HFFc6 (cell line): ENCODE results near the gene THAP7. TPM values are rescaled to one million over a fixed set of nuclear protein-coding genes. Genes with fewer than 3 reads are reported as not detected.

Experiments used
- DNase-seq: peaks from one replicate; pipeline ENCODE4 v3.0.0-alpha.2; 2018
- H3K27ac Mint-ChIP-seq: 2 replicates; pipeline ENCODE4 v1.8.0; 2020; ENCODE audit warnings: mild to moderate bottlenecking, mixed read lengths
- H3K27me3 Mint-ChIP-seq: 2 replicates; pipeline ENCODE4 v1.8.0; 2021; ENCODE audit warnings: mild to moderate bottlenecking, moderate library complexity, mixed read lengths; ENCODE audit not compliant: insufficient read depth
- H3K36me3 Mint-ChIP-seq: 2 replicates; pipeline ENCODE4 v1.8.0; 2021; ENCODE audit warnings: low read depth, mixed read lengths
- H3K4me1 Mint-ChIP-seq: 2 replicates; pipeline ENCODE4 v1.8.0; 2020; ENCODE audit warnings: low read depth, mixed read lengths
- H3K4me3 Mint-ChIP-seq: 2 replicates; pipeline ENCODE4 v1.8.0; 2020; ENCODE audit warnings: mild to moderate bottlenecking, moderate library complexity, mixed read lengths
- H3K9me3 Mint-ChIP-seq: 2 replicates; pipeline ENCODE4 v1.8.0; 2020; ENCODE audit warnings: mild to moderate bottlenecking, mixed read lengths
- total RNA-seq, 6 experiments: library from RNA; stranded (reverse); fragmentation: NEBNext Ultra II Directional; extraction: Animal tissue kit (Norgen Biotek cat#: 25700); gene quantifications; 2 replicates in 1 of 6; 3 replicates in 5 of 6; pipeline ENCODE4 v1.2.3, GENCODE V29; 2021
- TF ChIP-seq, protein P1 (sequence below): fragments of 200-600 bp; sonication (generic); IDR thresholded peaks from 2 replicates; pipeline ENCODE4 v1.5.0; 2021; ENCODE audit warnings: antibody characterized with exemption, mild to moderate bottlenecking

THAP7 gene
- total RNA-seq, 6 experiments from 2014 or later = 17.8 to 23.1 (median 21.1) TPM

DNA sequence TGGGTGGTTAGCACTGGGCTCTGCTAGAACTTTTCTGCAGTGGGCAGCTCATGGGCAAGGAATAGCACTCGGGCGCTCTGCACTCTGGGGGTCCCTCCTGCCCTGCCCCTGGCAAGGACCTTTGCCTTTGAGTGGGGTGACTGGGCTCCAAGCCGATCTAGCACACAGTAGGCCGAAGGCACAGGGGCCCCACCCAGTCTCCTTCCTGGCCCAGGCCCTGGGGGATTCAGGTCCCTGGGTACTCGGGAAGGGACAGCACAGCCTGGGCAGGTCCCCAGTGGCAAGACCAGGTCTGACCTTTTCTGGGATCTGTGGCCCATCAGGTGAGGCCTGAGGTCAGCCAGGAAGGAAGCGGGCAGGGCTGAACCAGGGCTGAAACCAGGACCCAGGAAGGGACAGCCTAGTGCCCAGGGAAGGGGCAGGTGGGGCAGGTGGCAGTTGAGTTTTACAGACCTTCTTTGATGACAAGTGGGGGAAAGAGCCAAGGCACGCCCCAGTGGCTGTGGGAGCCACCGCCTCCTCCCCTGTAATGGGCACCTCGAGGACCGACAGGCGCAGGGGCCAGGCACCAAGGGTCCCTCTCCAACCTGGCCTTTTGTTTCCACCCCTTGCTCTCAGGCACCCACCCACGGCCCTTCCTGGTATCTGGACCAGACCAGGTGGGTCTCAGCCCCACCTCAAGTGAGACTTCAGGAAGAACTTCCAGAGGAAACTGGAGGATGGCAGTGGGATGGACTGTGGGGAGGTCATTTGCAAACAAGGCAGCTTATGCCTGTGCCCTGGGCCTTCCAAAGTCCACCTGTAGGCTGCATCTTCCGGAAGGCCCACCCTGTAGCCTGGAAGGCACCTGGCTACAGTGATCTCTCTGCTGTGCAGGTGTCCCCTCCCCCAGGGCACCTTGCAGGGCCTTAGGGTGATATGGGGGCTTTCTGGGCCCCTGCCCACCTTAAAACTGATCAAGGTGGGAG is 35.7 kb downstream of the THAP7 start:
- no peaks in the 10 kb centered on the region for H3K9me3 Mint-ChIP-seq
- no peak overlapping the region; the same call in 1 of the 2 replicates for H3K4me3 Mint-ChIP-seq
- H3K27me3 Mint-ChIP-seq = peaks cover 9% of the 10 kb centered on the region
- TF ChIP-seq, protein P1, sequence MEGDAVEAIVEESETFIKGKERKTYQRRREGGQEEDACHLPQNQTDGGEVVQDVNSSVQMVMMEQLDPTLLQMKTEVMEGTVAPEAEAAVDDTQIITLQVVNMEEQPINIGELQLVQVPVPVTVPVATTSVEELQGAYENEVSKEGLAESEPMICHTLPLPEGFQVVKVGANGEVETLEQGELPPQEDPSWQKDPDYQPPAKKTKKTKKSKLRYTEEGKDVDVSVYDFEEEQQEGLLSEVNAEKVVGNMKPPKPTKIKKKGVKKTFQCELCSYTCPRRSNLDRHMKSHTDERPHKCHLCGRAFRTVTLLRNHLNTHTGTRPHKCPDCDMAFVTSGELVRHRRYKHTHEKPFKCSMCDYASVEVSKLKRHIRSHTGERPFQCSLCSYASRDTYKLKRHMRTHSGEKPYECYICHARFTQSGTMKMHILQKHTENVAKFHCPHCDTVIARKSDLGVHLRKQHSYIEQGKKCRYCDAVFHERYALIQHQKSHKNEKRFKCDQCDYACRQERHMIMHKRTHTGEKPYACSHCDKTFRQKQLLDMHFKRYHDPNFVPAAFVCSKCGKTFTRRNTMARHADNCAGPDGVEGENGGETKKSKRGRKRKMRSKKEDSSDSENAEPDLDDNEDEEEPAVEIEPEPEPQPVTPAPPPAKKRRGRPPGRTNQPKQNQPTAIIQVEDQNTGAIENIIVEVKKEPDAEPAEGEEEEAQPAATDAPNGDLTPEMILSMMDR = no peak
- no peak for DNase-seq
- H3K36me3 Mint-ChIP-seq = no peaks in the 10 kb centered on the region
- H3K4me1 Mint-ChIP-seq = peaks cover 5% of the 10 kb centered on the region; the same call in 1 of the 2 replicates
- H3K27ac Mint-ChIP-seq = no peak overlapping the region

DNA sequence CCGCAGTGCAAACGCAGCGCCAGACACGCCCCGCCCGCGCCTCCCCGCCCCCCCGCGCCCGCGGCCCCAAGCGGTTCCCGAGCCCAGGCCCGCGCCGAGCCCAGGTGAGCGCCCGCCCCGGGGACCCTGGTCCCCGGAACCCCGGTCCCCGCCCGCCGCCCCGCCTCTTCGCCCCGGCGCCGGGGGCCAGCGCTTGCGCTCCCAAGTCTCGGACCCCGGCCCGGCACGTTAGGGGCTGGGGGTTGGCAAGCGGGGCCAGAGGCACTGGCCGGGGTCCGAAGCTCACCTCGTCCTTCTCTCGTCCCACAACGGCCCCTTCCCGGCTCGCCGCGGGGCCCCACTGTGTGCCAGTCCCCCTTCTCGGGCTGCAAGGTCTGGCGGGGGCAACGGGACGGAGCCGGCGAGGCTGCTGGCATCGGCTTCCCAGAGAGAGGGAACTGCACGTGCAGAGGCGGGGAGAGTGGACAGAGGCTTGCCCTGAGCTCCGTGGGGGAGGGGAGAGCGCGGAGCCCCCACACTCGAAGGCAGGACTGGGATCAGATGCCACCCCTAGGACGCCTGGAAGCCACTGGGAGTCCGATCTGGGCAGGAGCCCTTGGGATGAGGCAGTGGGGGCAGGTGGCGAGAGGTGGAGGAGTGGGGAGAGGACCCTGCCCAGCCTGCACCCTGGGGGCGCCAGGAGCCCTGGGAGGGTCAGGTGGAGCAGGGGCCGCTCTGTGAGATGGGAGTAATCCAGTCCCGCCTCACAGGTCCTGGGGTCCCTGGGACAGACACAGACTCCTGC is 36.6 kb downstream of the THAP7 start:
- H3K27me3 Mint-ChIP-seq = peaks cover 11% of the 10 kb centered on the region
- DNase-seq = no peak
- no peaks in the 10 kb centered on the region for H3K9me3 Mint-ChIP-seq
- peak overlapping the region; percentile 15; the same call in 1 of the 2 replicates for H3K4me3 Mint-ChIP-seq
- no peak overlapping the region for H3K27ac Mint-ChIP-seq
- H3K4me1 Mint-ChIP-seq = peaks cover 5% of the 10 kb centered on the region; the same call in 1 of the 2 replicates
- no peaks in the 10 kb centered on the region for H3K36me3 Mint-ChIP-seq
- TF ChIP-seq, protein P1 = no peak

DNA sequence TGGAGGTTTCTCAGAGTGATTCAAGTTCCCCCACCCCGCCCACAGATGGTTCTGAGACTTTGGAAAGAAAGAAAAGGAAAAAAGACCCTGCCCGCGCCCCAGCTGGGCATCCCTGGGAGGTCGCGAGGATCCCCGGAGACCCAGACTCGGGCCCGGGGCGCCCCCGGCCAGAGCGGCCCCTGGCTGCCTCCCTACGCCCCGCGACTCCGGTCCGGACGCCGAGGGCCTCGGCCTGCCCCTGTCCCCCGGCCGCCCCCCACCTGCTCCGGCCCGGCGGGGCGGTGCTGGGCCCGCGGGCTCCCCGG is 37.2 kb downstream of the THAP7 start:
- Mint-ChIP-seq H3K4me1 (peaks cover 5% of the 10 kb centered on the region; the same call in 1 of the 2 replicates), H3K9me3 (no peaks in the 10 kb centered on the region), H3K36me3 (no peaks in the 10 kb centered on the region), H3K4me3 (peak overlapping the region; percentile 68), H3K27me3 (peaks cover 11% of the 10 kb centered on the region), H3K27ac (no peak overlapping the region)
- TF ChIP-seq, protein P1 = no peak
- DNase-seq = no peak

GRCh38 chr22:20964090-20964798 is 37.7 kb downstream of the THAP7 start:
- Mint-ChIP-seq H3K36me3 (no peaks in the 10 kb centered on the region), H3K27ac (no peak overlapping the region), H3K9me3 (no peaks in the 10 kb centered on the region), H3K4me3 (peak overlapping the region; percentile 68), H3K4me1 (peaks cover 5% of the 10 kb centered on the region; the same call in 1 of the 2 replicates), H3K27me3 (peaks cover 11% of the 10 kb centered on the region)
- DNase-seq = no peak
- TF ChIP-seq, protein P1 = no peak
